GM12891 (cell line): ENCODE data around the gene RARB.

Experiments
- DNase-seq: peaks from one replicate; pipeline ENCODE4 v3.0.0; 2011; ENCODE audit warnings: low spot score; ENCODE audit not compliant: insufficient read length
- FAIRE-seq: peaks from 2 replicates; lab custom pipeline; 2011; peaks lifted over from hg19 to GRCh38; lab: Jason Lieb, UNC
- PAX5 ChIP-seq: IDR thresholded peaks from 2 replicates; pipeline ENCODE4 v1.6.1; 2011; ENCODE audit warnings: low read length, moderate library complexity, mild to moderate bottlenecking; ENCODE audit not compliant: insufficient read depth, severe bottlenecking
- POLR2A ChIP-seq: IDR thresholded peaks from 2 replicates; pipeline ENCODE4 v1.6.1; 2011; ENCODE audit warnings: low read depth, low read length, control low read depth
- POLR2AphosphoS5 ChIP-seq: IDR thresholded peaks from 2 replicates; pipeline ENCODE4 v1.6.1; 2011; ENCODE audit warnings: low read depth, low read length, control low read depth
- POU2F2 ChIP-seq: IDR thresholded peaks from 2 replicates; pipeline ENCODE4 v1.6.1; 2011; ENCODE audit warnings: low read depth, mild to moderate bottlenecking, control low read depth, low read length, moderate library complexity
- SPI1 ChIP-seq: IDR thresholded peaks from 2 replicates; pipeline ENCODE4 v1.6.1; 2011; ENCODE audit warnings: low read depth, low read length, control low read depth
- TAF1 ChIP-seq: IDR thresholded peaks from 2 replicates; pipeline ENCODE4 v1.6.1; 2011; ENCODE audit warnings: low read depth, low read length, control low read depth

The RARB gene

DNA sequence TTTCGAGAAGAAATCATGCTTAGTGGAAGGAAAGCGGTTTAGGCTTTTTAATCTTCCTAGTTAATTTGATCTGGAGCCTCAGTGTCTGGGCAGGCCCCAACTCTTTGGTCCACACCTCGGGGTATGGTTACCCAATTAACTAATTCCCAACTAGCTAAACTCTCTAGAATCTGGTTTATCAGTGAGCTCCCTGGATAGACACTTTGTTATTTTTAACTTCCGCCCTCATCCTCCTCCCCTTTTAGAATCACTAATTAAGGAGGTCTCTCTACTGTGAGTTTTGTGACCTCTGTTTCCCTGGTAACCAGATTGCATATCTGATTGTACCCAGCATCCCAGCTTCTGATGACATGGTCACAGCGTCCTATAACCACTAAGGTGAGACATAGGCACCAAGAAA lies 112.2 kb downstream of the RARB start:
- DNase-seq = no peak
- no peak for TF ChIP-seq PAX5
- no peak for TF ChIP-seq POLR2AphosphoS5
- TF ChIP-seq SPI1 = no peak
- no peak for TF ChIP-seq TAF1
- TF ChIP-seq POLR2A = no peak
- no peak for TF ChIP-seq POU2F2
- no peak for FAIRE-seq

DNA sequence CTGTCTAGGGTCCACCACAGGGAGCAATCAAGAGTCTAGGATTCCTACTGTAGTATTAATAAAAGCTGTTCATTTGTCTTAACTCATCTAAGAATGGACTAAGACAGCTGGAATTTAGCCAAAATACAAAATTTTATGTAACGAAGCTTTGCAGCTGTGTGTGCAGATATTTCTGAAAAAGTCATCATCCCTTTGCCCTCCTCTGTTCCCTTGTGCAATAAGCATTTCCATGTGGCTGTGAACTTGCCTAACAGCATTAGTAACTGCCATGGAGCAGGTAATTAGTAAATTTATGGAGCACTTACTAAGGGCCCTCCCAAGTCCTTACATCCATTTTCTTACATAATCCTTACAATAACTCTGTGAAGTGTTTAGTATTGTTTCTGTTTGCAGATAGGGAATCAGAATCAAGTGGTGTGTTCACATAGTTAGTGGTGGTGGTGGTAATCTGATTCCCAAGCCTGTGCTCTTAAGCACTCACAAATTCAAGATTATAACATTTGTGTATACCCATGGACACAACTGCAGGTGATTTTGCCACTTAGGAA lies 114.5 kb downstream of the RARB start:
- FAIRE-seq = no peak
- no peak for TF ChIP-seq POLR2AphosphoS5
- TF ChIP-seq SPI1 = no peak
- no peak for TF ChIP-seq PAX5
- no peak for TF ChIP-seq TAF1
- no peak for TF ChIP-seq POU2F2
- no peak for DNase-seq

DNA sequence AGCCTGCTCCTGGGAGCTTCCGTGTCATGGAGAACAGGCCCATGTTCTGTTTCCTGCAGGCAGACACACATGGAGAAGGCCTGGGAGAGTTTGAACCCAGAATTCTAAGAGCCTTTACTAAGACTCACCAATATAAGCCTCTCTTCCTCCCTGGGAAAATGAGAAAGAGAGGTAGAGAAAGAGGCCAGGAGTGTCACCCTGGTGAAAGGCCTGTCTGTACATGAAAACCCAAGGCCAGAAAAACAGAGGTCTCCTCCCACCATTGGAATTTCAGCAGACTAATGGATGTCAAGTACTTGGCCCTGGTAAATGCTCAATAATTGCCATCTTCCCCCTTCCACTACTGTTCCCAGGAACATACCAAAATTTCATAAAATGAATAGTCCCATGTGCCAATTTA lies 119.0 kb downstream of the RARB start:
- FAIRE-seq = no peak
- no peak for DNase-seq
- TF ChIP-seq POLR2AphosphoS5 = no peak
- no peak for TF ChIP-seq PAX5
- TF ChIP-seq SPI1 = no peak
- TF ChIP-seq TAF1 = no peak
- TF ChIP-seq POU2F2 = no peak
- TF ChIP-seq POLR2A = no peak

DNA sequence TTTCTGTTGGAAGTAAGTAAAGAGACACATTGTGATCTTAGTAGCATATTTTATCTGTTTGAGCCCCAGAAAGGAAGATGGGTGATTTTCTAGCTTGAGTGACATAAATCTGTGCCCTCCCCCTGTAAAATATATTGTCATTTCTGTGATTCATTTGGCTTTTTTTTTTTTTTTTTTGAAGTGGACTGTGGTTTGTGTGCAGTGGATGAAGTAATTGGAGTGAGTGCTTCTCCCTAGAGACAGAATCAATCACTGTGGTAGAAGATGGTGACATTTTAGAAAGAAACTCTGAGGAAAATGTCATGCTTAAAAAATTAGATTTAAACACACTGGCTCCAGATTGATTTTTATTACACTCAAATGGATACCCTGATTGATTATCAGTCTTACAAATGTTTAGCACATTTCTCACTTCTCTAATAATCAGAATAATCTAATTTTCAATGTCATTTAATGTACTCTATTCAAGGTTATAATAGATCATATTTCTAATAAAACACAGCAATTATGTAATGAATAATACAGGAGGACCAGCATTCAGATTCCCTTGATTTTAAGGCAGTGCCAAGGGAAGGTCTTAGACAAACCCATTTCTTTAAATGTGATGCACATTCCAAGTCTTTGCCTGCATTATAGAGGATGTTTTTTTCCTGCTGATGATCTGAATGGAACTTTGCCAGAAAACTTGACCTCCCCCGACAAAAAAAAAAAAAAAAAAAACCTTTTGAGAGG lies 120.0 kb downstream of the RARB start:
- FAIRE-seq (no peak), DNase-seq (no peak)
- TF ChIP-seq TAF1 = no peak
- TF ChIP-seq POLR2A = no peak
- TF ChIP-seq POU2F2 = no peak
- TF ChIP-seq PAX5 = no peak
- TF ChIP-seq POLR2AphosphoS5 = no peak
- TF ChIP-seq SPI1 = no peak

DNA sequence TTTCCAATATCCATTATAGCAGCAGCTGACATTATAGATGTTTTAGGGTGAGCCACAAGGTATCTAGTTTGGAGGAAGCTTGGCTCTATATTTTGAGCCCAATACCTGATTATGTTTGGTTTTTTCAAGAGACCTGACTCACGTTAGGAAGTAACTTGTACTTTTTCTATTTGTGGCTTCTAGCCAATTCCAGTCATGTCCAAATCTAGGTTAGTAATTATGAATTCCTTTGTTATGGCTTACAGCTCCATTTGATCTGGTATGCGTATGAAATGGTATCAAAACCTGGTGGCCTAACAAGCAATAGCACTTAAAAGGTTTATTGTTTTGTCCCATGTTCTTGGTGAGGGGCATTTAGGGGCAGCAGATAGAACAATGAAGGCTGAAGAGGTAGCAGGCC lies 120.8 kb downstream of the RARB start:
- DNase-seq (no peak), FAIRE-seq (no peak)

DNA sequence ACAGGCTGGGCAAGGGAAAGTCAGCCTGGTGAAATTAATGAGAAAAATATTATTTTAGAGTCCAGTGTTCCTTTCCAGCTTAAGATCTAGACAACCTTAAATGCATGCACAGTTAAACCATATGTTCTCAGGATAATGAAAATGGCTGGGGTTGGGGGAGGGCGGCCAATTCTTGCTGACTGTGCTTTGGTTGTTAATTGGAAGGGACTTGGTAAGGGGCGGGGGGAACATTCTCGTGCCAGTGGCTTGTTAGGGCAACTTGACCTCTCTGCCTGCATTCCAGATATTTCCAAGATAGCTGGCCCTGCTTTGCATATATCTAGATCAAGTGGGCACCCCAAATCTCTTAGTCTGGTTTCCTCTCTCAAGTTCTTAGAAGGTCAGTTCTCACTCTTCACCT lies 124.2 kb downstream of the RARB start:
- TF ChIP-seq SPI1 = no peak
- no peak for TF ChIP-seq POLR2AphosphoS5
- TF ChIP-seq PAX5 = no peak
- TF ChIP-seq POU2F2 = no peak
- no peak for TF ChIP-seq TAF1
- no peak for TF ChIP-seq POLR2A
- DNase-seq = no peak
- FAIRE-seq = no peak

More for the DNA sequence above, 120.8 kb downstream of the RARB start:
- TF ChIP-seq POLR2AphosphoS5 (no peak), SPI1 (no peak), POU2F2 (no peak), TAF1 (no peak), POLR2A (no peak), PAX5 (no peak)

DNA sequence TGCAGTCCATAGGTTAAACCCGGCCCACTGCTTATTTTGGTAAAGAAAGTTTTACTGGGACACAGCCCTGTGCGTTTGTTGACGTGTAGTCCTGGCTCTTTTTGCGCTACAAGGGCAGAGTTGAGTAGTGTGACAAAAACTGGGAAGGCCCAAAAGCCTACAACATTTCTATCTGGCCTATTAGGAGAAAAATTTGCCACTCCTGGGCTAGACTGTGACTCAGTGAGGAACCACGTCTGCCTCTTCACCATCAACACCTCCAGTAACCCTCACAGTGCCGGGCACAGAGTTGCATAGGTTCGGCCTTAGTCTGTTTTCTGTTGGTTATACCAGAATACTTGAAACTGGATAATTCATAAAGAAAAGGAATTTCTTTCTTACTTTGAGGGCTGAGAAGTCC lies 126.3 kb downstream of the RARB start:
- no peak for TF ChIP-seq POLR2A
- no peak for TF ChIP-seq POLR2AphosphoS5
- no peak for TF ChIP-seq TAF1
- no peak for TF ChIP-seq SPI1
- no peak for TF ChIP-seq PAX5
- no peak for TF ChIP-seq POU2F2
- FAIRE-seq (no peak), DNase-seq (no peak)

DNA sequence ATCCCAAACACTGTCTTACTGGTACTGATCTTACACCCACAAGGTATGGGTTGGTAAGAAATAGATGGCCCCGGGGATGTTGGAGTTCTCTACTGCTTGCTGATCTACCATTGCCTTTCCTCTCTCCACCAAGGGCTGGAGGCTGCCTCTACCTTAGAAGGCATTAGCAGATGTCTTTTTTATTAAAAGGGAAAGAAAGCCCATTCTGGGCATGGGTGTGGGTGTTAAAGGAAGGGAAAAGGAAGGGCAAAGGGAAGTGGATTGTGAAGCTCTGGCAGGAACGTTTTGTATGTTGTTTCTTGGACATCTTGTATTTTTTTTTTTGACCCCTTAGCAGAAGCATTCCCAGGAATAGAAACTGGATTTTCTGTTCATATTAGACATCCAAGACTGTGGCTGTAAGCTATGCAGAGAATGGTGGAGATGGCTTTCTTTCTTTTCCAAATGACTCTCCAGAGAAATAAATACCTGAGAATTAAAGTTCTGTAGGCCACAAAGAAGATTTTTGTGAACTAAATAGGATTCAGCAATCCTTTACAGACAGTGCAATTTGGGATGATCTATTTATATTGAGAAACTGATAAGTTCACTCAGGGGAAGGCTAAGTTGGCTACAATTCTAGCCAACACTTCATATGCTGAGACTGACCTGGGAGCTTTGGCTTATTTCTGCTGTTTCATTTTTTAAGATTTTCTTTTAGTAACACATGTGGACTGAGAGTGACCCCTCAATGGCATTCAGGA lies 127.8 kb downstream of the RARB start:
- DNase-seq (no peak), FAIRE-seq (no peak)
- no peak for TF ChIP-seq TAF1
- TF ChIP-seq POLR2A = no peak
- no peak for TF ChIP-seq POLR2AphosphoS5
- no peak for TF ChIP-seq PAX5
- no peak for TF ChIP-seq SPI1
- no peak for TF ChIP-seq POU2F2

DNA sequence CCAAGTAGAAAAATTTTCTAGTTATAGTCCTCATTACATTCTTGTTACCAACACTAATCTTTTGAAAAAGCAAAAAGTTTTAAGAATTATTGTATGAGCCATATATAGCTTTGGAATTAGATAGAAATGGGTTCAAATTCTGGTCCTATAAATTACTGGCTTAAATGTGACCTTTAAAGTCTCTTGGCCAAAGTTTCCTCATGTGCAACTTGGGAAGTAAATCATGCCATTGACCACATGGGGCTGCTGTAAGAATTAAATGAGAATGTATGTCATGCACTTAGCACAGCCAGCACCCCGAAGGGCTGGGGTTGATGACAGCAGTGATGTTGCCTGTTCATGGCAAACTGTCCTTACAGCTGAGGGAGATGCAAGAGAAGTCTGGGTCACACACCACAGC lies 128.4 kb downstream of the RARB start:
- FAIRE-seq (no peak), DNase-seq (no peak)
- TF ChIP-seq POLR2AphosphoS5 (no peak), POU2F2 (no peak), TAF1 (no peak), POLR2A (no peak), PAX5 (no peak), SPI1 (no peak)
